Psoas muscle (tissue), 8 donors: ENCODE results near the gene RAET1G. TPM values are rescaled to one million over a fixed set of nuclear protein-coding genes. Genes with fewer than 3 reads are reported as not detected.
"Not testable (repeated sequence)": the region's sequence is repeated elsewhere in the genome, so short reads cannot be mapped to it uniquely, and the experiment has no call there.

Source experiments
- ATAC-seq, 4 donors: fragments of 200-7000 bp; cut with Tn5 transposase; one replicate each; pipeline ENCODE4 v1.9.1; 2020; ENCODE audit warnings: moderate library complexity in 3 of 4, mild to moderate bottlenecking in 2 of 4
- DNase-seq, 2 donors: peaks; one replicate each; pipeline ENCODE4 v3.0.0-alpha.2; 2020
- H3K27ac ChIP-seq: fragments of 200-600 bp; one replicate; pipeline ENCODE4 v1.8.0; 2022
- H3K27me3 ChIP-seq, 3 donors: fragments of 200-600 bp in 1 of 3; one replicate each; pipeline versions ENCODE4 v1.6.1 to v1.8.0; 2013 to 2022; ENCODE audit warnings: low read length in 2 of 3, mild to moderate bottlenecking in 2 of 3, moderate library complexity in 1 of 3; ENCODE audit not compliant: insufficient read depth in 3 of 3
- H3K36me3 ChIP-seq, 2 donors: fragments of 200-600 bp in 1 of 2; one replicate each; pipeline versions ENCODE4 v1.6.1 to v1.8.0; 2013 to 2022; ENCODE audit warnings: low read depth in 1 of 2, mild to moderate bottlenecking in 1 of 2, moderate library complexity in 1 of 2; ENCODE audit not compliant: insufficient read depth in 1 of 2
- H3K4me1 ChIP-seq: fragments of 200-600 bp; one replicate; pipeline ENCODE4 v1.8.0; 2022
- H3K4me3 ChIP-seq: fragments of 200-600 bp; one replicate; pipeline ENCODE4 v1.8.0; 2022; ENCODE audit warnings: mild to moderate bottlenecking
- H3K9me3 ChIP-seq: fragments of 200-600 bp; one replicate; pipeline ENCODE4 v1.8.0; 2022
- WGBS, 3 donors: extraction: QIAGEN DNeasy Blood & Tissue Kit; methylation state at CpG; one replicate each; pipeline versions ENCODE4 v1.1.6 to v1.1.7; 2013; 5-methylcytosine and 5-hydroxymethylcytosine counted together
- intact Hi-C, 2 donors: fragments of 100-400 bp; cut with DNase I; formaldehyde crosslinking; loops; one replicate each; pipeline versions ENCODE4 v1.11.0 to v1.14.2; 2022
- polyA plus RNA-seq, 3 donors: library from polyadenylated mRNA; stranded (reverse); fragments of 200-250 nt; gene quantifications; one replicate each; pipeline ENCODE4 v1.2.3, GENCODE V29; 2013
- total RNA-seq, 4 donors: library from RNA; stranded (reverse); fragmentation: NEBNext Ultra II Directional in 2 of 4; extraction: Animal tissue kit (Norgen Biotek cat#: 25700) in 2 of 4; gene quantifications; one replicate each; pipeline versions ENCODE4 v1.2.1 to v1.2.4, GENCODE V29; 2021 to 2023
- TF ChIP-seq, protein P1 (sequence below): fragments of 200-600 bp; IDR thresholded peaks from one replicate; pipeline ENCODE4 v1.8.0; 2022; ENCODE audit warnings: antibody characterized with exemption
- donor health status: healthy with polysubstance abuse.
- donor health status: DM: no; HTN: no; CAD: no; lungs with moderate emphysema.
- donor health status: Bipolar disorder and iron deficiency.
- donor health status: healthy.
- donor health status: DM: yes; HTN: yes; CAD: no.
- donor health status: DM: no; HTN: no; CAD: no.
- donor health status: DM: no; HTN: no; CAD: no.
- donor health status: DM: yes; HTN: yes; CAD: no.

Gene RAET1G
- total and polyA plus RNA-seq, 7 donors, result 0.04 to 1.1 (median 0.52) TPM; not detected in 1

DNA sequence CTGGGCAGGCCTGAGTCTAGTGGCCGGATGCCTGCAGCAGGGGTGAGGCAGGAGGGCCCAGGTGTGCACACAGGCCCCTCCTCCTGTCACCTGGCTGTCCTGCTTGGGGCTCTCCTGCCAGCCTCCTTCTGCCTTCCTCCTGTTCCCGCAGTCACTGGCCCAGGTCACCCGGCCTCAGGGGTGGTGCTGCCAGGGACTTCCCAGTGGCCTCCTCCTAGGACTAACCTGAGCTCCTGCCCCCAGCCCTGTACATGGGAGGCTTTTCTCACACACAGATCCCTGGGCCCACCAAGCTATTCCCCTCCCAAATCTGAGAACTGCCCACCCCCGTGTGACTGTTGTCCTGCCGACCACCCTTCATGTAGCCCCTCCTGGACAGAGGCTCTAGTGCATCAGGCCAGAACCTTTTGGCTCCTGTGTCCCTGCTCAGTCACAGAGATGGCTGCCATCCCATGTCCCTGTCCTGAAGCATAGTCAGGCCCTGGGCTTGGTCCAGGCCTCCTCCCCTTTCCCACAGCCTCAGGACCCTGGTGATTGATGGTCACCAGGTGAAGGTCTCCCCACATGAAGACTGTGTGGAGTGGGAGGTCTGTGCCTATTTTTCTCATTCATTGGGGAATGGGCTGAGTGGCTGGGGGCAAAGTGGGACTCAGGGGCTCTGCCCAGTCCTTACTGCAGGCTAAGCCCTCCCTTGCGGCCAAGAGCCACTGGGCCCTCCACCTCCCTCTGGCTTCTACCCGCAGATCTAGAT, 39.7 kb upstream of the RAET1G start:
- DNase-seq, result no peak
- H3K27ac ChIP-seq, result no peak overlapping the region
- intact Hi-C loops, result no loop called here
- H3K9me3 ChIP-seq, result no peaks in the 10 kb centered on the region
- H3K4me1 ChIP-seq, result peaks cover 7% of the 10 kb centered on the region
- H3K36me3 ChIP-seq, result no peaks in the 10 kb centered on the region
- H3K4me3 ChIP-seq, result no peak overlapping the region
- peak in 1 of 4 donors; percentile 24 for ATAC-seq
- 65 to 79% (median 69%) methylated on average over 6 to 7 of the region's 7 CpGs for WGBS, 3 donors
- TF ChIP-seq, protein P1, sequence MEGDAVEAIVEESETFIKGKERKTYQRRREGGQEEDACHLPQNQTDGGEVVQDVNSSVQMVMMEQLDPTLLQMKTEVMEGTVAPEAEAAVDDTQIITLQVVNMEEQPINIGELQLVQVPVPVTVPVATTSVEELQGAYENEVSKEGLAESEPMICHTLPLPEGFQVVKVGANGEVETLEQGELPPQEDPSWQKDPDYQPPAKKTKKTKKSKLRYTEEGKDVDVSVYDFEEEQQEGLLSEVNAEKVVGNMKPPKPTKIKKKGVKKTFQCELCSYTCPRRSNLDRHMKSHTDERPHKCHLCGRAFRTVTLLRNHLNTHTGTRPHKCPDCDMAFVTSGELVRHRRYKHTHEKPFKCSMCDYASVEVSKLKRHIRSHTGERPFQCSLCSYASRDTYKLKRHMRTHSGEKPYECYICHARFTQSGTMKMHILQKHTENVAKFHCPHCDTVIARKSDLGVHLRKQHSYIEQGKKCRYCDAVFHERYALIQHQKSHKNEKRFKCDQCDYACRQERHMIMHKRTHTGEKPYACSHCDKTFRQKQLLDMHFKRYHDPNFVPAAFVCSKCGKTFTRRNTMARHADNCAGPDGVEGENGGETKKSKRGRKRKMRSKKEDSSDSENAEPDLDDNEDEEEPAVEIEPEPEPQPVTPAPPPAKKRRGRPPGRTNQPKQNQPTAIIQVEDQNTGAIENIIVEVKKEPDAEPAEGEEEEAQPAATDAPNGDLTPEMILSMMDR, result no peak
- H3K27me3 ChIP-seq, result peaks cover 0 to 80% (median 26%) of the 10 kb centered on the region in 3 donors

DNA sequence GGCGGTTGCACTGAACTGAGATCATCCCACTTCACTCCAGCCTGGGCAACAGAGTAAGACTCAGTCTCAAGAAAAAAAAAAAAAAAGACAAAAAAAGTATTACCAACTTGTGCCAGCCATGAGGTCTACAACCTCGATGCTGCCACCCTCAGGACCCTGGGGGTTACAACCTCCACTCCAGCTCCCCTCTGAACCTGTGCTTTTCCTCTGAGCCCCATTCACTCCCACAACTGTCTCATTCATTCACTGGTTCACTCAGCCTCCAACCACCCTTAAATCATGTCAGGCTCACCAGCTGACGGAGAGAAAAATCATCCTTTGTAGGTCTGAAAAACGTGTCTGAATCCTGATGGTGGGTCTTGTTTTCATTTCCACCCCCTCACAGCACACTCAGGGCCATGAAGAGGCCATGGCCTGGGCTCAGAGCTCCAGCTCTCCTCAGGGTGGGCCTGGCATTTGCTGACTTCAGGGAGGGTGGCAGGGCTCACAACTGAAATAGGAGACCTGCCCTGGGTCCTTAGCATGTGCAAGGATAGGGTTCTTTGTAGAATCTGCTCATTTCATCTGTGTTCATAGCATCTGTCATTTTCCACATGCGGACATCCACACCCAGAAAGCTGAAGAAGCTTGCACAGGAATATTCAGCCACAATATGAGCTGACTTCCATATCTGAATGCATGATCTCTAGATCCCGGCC, 39.0 kb upstream of the RAET1G start:
- no peak for ATAC-seq
- Histone ChIP-seq H3K27me3 (peaks cover 0 to 81% (median 23%) of the 10 kb centered on the region in 3 donors), H3K27ac (no peak overlapping the region), H3K9me3 (no peaks in the 10 kb centered on the region), H3K4me1 (peaks cover 7% of the 10 kb centered on the region), H3K4me3 (no peak overlapping the region), H3K36me3 (no peaks in the 10 kb centered on the region)
- TF ChIP-seq, protein P1, result no peak
- DNase-seq, result no peak
- 69 to 76% (median 74%) methylated on average over 6 of the region's 6 CpGs for WGBS, 3 donors
- intact Hi-C loops, result no loop called here

DNA sequence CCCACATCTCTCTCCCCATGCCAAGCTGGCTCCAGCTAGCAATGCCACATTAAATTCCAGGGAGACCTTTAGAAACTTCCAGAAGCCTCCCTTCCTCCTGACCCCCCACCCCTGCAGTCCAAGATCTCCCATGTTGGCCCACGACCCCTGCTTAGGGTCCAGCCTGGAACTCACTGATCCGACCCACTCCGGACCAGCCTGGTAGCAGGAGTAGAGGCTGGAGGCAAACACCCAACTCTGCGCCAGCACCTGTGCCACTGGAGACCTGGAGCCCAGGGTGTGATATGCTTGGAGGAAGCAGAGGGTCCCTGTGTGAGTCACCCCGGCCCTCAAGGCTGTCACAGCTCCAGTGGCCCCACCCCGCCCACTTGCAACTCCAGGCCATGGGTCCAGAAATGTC, 37.6 kb upstream of the RAET1G start:
- H3K4me3 ChIP-seq, result no peak overlapping the region
- H3K4me1 ChIP-seq, result peaks cover 7% of the 10 kb centered on the region
- TF ChIP-seq, protein P1, result no peak
- 73 to 80% (median 80%) methylated on average over 6 of the region's 6 CpGs for WGBS, 3 donors
- intact Hi-C loops, result no loop called here
- H3K27ac ChIP-seq, result no peak overlapping the region
- H3K36me3 ChIP-seq, result no peaks in the 10 kb centered on the region
- DNase-seq (no peak), ATAC-seq (no peak)
- H3K27me3 ChIP-seq, result peaks cover 0 to 80% (median 20%) of the 10 kb centered on the region in 3 donors
- H3K9me3 ChIP-seq, result no peaks in the 10 kb centered on the region

DNA sequence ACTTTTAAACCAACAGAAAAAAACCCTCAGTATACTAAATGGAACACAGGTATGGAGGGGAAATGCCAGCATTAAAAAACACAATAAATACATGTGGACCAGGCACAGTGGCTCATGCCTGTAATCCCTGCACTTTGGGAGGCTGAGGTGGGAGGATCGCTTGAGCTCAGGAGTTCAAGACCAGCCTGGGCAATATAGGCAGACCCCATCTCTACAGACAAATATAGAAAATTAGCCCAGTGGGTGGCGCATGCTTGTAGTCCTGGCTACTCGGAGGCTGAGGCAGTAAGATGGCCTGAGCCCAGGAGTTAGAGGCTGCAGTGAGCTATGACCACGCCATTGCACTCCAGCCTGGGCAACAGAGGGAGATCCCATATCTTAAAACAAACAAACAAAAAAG, 36.9 kb upstream of the RAET1G start:
- H3K4me1 ChIP-seq, ATAC-seq, H3K4me3 ChIP-seq, H3K27ac ChIP-seq, intact Hi-C loops, DNase-seq, H3K36me3 ChIP-seq, H3K9me3 ChIP-seq: not testable (repeated sequence)
- 76 to 90% (median 81%) methylated on average over 2 of the region's 4 CpGs for WGBS, 3 donors
- peaks cover 0 to 79% (median 16%) of the 10 kb centered on the region in 3 donors for H3K27me3 ChIP-seq

DNA sequence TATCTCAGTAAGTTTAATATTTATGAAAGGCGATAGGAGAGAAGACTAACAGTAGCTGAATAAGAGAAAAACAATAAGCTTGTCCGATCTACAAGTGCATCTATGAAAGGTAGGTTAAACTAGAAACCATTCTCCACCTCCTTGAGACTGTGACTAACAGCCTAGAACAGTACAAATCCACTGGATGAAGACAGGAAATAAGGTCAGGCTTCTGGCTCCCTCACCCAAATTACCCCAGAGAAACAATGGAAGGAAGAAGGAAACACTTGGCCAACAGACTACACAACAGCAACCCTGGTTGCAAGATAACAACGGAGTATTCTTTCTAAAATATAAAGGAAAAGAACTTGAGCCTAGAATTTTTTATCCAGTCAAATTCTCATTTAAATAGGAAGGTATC, 35.2 kb upstream of the RAET1G start:
- ATAC-seq, H3K36me3 ChIP-seq, H3K9me3 ChIP-seq, H3K4me3 ChIP-seq, intact Hi-C loops, H3K27ac ChIP-seq, H3K4me1 ChIP-seq, DNase-seq: not testable (repeated sequence)
- peaks cover 0 to 77% (median 10%) of the 10 kb centered on the region in 3 donors for H3K27me3 ChIP-seq
- 55 to 63% (median 61%) methylated on average over 3 of the region's 3 CpGs for WGBS, 3 donors

DNA sequence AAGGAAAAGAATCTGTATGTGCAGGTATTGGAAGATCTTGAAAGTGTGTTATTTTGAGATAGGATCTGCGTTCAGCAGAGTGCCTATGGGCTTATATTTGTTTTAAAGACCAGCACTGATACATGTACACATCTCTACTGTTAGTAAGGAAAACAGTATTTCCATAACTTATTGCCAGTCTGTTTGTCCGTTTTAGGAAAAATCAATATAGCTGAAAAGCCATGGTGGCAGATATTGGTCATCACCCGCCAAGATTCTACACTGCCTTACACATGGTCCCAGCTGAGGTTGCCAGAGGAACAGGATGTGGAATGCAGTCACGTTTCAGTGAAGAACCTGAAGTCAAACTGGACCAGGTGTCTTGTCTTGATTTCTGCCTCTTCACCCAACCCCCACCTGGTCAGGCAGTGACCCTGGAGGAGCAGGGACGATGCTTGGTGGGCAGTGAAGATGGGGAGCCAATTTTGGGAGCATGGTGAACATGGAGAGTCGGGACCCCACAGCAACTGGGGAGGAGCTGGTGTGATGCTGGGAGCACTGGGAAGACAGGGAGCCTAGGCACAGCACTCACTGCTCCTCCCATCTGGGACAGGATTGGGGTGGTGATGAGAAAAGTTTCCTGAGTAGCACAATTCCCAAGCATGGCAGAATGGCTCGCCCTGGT, 32.9 kb upstream of the RAET1G start:
- H3K27me3 ChIP-seq, result peaks cover 0 to 81% (median 11%) of the 10 kb centered on the region in 3 donors
- 33 to 45% (median 42%) methylated on average over 7 of the region's 7 CpGs for WGBS, 3 donors
- not testable (repeated sequence) for ATAC-seq

DNA sequence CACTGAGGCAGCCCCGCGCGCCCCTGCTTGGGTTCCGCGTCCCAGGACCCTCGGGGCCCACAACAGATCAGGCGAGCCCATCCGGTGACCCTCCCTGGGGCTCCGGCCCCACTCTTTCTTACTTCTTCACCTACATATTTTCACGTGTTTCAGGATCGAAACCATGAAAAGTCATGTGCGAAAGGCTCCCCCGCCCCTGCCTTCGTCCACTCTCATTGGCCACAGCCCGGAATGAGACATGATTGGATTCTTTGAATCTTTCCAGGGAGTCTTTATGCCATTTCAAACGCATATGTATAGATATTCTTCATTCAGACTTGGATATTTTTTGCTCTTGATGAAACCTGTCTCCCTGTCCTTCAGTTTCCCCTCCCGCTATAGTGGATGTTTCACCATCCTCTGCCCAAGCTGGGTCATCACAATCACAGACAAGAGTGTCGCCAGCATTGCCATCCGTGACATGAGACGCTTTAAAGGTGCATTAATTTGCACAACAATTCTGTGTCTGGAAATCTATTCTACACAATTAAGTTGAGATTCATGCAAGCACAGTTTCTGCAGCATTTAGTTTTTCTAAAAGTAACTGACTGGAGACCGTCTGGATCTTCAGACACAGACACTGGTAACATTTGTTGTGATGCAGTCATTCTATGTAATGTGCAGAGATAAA, 32.2 kb upstream of the RAET1G start:
- intact Hi-C loops, H3K4me1 ChIP-seq, H3K36me3 ChIP-seq, DNase-seq, H3K4me3 ChIP-seq, H3K27ac ChIP-seq, H3K9me3 ChIP-seq: not testable (repeated sequence)
- 19 to 23% (median 21%) methylated on average over 12 to 13 of the region's 21 CpGs for WGBS, 3 donors
- H3K27me3 ChIP-seq, result peaks cover 0 to 78% (median 7%) of the 10 kb centered on the region in 3 donors
- peak in 1 of 4 donors; percentile 15 for ATAC-seq

More for the DNA sequence above, 32.9 kb upstream of the RAET1G start:
- DNase-seq, intact Hi-C loops, H3K27ac ChIP-seq, H3K4me3 ChIP-seq, H3K9me3 ChIP-seq, H3K4me1 ChIP-seq, H3K36me3 ChIP-seq: not testable (repeated sequence)
